ENCODE data around the gene TRIM71. TPM values are rescaled to one million over a fixed set of nuclear protein-coding genes. Genes with fewer than 3 reads are reported as not detected.

The TRIM71 gene
- total and polyA plus RNA-seq, 2 of the 13 experiments (the other 11 are each of a cell fraction or from before 2014, with no cell fraction given): 21.7 to 76.9 TPM

- TF ChIP-seq E2F2 (CRISPR knock-in tag; IDR thresholded peaks at IDR 0.05; ENCODE audit: borderline replicate concordance): no peak
- TF ChIP-seq E2F1 (CRISPR knock-in tag; IDR thresholded peaks at IDR 0.05): 0 out of 2 replicates have a peak, but pooled peaks have one; percentile 57
- no peak for TF ChIP-seq HMGXB4 (CRISPR knock-in tag; IDR thresholded peaks at IDR 0.05; ENCODE audit: borderline replicate concordance in 1 of 2, low read depth in 1 of 2)
- 0 out of 2 replicates have a peak, but pooled peaks have one; percentile 14 for TF ChIP-seq NR2F2 (IDR thresholded peaks at IDR 0.05; ENCODE audit: borderline replicate concordance, low read depth)
- no peak for TF ChIP-seq PRDM15 (CRISPR knock-in tag; IDR thresholded peaks at IDR 0.05)
- no peak for TF ChIP-seq SMC3 (IDR thresholded peaks at IDR 0.05; ENCODE audit: low read length)
- no peak for TF ChIP-seq DNMT3B (CRISPR knock-in tag; conservative IDR thresholded peaks at IDR 0.05)
- TF ChIP-seq ZNF616 (CRISPR knock-in tag; IDR thresholded peaks at IDR 0.05; ENCODE audit: low read depth): no peak
- TF ChIP-seq MAX (IDR thresholded peaks at IDR 0.05): peak; percentile 51; the same call in 1 of the 2 replicates
- TF ChIP-seq FUBP1 (CRISPR knock-in tag; IDR thresholded peaks at IDR 0.05; ENCODE audit: borderline replicate concordance): no peak
- no peak for TF ChIP-seq ZNF468 (CRISPR knock-in tag; IDR thresholded peaks at IDR 0.05)
- 0 out of 2 replicates have a peak, but pooled peaks have one; percentile 5 for TF ChIP-seq ZNF335 (CRISPR knock-in tag; IDR thresholded peaks at IDR 0.05)
These were observed 37.6 kb upstream of the TRIM71 start (continued) for GRCh38 chr3:32780071-32780734.

Measured in HepG2 (cell line).